Measurements from ENCODE around the gene TRAPPC5. TPM values are rescaled to one million over a fixed set of nuclear protein-coding genes. Genes with fewer than 3 reads are reported as not detected.

TRAPPC5 gene
- total and polyA plus RNA-seq, 2 experiments from 2014 or later, result 78.3 to 252 TPM

DNA sequence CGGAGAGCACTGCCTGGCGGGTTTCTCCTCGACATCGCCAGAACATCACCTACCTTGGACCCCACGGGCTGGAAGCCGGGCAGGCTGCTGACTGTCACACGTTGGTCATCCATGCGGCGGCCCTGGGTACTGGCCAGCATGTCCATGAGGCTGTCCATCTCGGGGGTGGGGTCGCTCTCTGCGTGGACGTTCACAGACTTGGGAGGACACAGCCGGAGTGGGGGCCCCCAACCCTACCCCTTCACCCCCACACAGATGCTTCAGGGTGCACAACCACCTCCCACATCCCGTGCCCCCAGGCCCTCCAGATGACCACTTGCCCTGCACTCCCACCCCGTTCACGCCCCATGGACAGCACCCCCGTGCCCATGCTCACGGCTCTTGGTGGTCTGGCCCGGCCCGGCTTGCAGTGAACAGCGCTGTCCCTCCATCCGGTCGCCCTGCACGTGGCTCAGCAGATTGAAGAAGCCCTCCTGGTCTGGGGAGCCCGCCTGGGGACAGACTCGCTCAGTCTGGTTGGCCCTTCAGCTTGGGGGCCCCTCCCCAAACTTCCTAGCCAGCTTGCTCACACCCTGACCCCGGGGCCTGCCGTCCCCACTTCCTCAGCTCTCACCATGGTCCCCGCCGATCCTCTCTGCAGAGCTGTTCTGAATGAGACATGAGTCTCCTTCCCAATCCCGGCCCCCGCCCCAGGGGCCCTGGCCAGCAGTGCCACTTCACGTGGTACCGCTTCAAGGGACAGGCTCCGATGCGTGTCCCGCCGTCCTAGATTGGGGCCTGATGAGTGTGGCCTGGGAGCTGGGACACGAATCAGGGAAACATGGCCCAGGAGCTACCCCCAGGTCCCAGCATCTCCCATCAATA lies 48.1 kb upstream of the TRAPPC5 start:
- TF ChIP-seq, protein P1, sequence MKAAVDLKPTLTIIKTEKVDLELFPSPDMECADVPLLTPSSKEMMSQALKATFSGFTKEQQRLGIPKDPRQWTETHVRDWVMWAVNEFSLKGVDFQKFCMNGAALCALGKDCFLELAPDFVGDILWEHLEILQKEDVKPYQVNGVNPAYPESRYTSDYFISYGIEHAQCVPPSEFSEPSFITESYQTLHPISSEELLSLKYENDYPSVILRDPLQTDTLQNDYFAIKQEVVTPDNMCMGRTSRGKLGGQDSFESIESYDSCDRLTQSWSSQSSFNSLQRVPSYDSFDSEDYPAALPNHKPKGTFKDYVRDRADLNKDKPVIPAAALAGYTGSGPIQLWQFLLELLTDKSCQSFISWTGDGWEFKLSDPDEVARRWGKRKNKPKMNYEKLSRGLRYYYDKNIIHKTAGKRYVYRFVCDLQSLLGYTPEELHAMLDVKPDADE (IDR thresholded peaks at IDR 0.05), result no peak
- TF ChIP-seq, protein P2, sequence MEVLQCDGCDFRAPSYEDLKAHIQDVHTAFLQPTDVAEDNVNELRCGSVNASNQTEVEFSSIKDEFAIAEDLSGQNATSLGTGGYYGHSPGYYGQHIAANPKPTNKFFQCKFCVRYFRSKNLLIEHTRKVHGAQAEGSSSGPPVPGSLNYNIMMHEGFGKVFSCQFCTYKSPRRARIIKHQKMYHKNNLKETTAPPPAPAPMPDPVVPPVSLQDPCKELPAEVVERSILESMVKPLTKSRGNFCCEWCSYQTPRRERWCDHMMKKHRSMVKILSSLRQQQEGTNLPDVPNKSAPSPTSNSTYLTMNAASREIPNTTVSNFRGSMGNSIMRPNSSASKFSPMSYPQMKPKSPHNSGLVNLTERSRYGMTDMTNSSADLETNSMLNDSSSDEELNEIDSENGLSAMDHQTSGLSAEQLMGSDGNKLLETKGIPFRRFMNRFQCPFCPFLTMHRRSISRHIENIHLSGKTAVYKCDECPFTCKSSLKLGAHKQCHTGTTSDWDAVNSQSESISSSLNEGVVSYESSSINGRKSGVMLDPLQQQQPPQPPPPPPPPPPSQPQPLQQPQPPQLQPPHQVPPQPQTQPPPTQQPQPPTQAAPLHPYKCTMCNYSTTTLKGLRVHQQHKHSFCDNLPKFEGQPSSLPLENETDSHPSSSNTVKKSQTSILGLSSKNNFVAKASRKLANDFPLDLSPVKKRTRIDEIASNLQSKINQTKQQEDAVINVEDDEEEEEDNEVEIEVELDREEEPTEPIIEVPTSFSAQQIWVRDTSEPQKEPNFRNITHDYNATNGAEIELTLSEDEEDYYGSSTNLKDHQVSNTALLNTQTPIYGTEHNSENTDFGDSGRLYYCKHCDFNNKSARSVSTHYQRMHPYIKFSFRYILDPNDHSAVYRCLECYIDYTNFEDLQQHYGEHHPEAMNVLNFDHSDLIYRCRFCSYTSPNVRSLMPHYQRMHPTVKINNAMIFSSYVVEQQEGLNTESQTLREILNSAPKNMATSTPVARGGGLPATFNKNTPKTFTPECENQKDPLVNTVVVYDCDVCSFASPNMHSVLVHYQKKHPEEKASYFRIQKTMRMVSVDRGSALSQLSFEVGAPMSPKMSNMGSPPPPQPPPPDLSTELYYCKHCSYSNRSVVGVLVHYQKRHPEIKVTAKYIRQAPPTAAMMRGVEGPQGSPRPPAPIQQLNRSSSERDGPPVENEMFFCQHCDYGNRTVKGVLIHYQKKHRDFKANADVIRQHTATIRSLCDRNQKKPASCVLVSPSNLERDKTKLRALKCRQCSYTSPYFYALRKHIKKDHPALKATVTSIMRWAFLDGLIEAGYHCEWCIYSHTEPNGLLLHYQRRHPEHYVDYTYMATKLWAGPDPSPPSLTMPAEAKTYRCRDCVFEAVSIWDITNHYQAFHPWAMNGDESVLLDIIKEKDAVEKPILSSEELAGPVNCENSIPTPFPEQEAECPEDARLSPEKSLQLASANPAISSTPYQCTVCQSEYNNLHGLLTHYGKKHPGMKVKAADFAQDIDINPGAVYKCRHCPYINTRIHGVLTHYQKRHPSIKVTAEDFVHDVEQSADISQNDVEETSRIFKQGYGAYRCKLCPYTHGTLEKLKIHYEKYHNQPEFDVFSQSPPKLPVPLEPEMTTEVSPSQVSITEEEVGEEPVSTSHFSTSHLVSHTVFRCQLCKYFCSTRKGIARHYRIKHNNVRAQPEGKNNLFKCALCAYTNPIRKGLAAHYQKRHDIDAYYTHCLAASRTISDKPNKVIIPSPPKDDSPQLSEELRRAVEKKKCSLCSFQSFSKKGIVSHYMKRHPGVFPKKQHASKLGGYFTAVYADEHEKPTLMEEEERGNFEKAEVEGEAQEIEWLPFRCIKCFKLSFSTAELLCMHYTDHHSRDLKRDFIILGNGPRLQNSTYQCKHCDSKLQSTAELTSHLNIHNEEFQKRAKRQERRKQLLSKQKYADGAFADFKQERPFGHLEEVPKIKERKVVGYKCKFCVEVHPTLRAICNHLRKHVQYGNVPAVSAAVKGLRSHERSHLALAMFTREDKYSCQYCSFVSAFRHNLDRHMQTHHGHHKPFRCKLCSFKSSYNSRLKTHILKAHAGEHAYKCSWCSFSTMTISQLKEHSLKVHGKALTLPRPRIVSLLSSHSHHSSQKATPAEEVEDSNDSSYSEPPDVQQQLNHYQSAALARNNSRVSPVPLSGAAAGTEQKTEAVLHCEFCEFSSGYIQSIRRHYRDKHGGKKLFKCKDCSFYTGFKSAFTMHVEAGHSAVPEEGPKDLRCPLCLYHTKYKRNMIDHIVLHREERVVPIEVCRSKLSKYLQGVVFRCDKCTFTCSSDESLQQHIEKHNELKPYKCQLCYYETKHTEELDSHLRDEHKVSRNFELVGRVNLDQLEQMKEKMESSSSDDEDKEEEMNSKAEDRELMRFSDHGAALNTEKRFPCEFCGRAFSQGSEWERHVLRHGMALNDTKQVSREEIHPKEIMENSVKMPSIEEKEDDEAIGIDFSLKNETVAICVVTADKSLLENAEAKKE (CRISPR knock-in tag; IDR thresholded peaks at IDR 0.05), result no peak
- TF ChIP-seq, protein P3, sequence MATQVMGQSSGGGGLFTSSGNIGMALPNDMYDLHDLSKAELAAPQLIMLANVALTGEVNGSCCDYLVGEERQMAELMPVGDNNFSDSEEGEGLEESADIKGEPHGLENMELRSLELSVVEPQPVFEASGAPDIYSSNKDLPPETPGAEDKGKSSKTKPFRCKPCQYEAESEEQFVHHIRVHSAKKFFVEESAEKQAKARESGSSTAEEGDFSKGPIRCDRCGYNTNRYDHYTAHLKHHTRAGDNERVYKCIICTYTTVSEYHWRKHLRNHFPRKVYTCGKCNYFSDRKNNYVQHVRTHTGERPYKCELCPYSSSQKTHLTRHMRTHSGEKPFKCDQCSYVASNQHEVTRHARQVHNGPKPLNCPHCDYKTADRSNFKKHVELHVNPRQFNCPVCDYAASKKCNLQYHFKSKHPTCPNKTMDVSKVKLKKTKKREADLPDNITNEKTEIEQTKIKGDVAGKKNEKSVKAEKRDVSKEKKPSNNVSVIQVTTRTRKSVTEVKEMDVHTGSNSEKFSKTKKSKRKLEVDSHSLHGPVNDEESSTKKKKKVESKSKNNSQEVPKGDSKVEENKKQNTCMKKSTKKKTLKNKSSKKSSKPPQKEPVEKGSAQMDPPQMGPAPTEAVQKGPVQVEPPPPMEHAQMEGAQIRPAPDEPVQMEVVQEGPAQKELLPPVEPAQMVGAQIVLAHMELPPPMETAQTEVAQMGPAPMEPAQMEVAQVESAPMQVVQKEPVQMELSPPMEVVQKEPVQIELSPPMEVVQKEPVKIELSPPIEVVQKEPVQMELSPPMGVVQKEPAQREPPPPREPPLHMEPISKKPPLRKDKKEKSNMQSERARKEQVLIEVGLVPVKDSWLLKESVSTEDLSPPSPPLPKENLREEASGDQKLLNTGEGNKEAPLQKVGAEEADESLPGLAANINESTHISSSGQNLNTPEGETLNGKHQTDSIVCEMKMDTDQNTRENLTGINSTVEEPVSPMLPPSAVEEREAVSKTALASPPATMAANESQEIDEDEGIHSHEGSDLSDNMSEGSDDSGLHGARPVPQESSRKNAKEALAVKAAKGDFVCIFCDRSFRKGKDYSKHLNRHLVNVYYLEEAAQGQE (IDR thresholded peaks at IDR 0.05; ENCODE audit: unreplicated experiment), result no peak

More for the DNA sequence above, 48.1 kb upstream of the TRAPPC5 start:
- H3K4me3 Mint-ChIP-seq, result no peak overlapping the region
- H3K27me3 Mint-ChIP-seq (ENCODE audit: insufficient read depth, low read depth, poor library complexity), result peaks cover 27% of the 10 kb centered on the region
- H3K4me1 Mint-ChIP-seq, result peaks cover 16% of the 10 kb centered on the region
- no peak overlapping the region for H2AFZ ChIP-seq
- H3K4me3 ChIP-seq, result no peak overlapping the region
- no peak for ATAC-seq
- H3K36me3 Mint-ChIP-seq (ENCODE audit: low read depth), result no peaks in the 10 kb centered on the region; the same call in 2 of the 3 replicates
- peaks cover 8% of the 10 kb centered on the region for H4K20me1 ChIP-seq (replicated peaks; ENCODE audit: insufficient read depth)
- no peaks in the 10 kb centered on the region for H3K9me2 ChIP-seq (ENCODE audit: insufficient read depth)
- H3K27me3 ChIP-seq (ENCODE audit: insufficient read depth), result peaks cover 24% of the 10 kb centered on the region
- peaks cover 14% of the 10 kb centered on the region; the same call in 1 of the 2 replicates for H3K4me1 ChIP-seq (ENCODE audit: insufficient read depth)
- no peak overlapping the region for H3K27ac Mint-ChIP-seq
- H3K79me2 ChIP-seq (replicated peaks; ENCODE audit: insufficient read depth), result peaks cover 31% of the 10 kb centered on the region
- no peak for DNase-seq (ENCODE audit: low spot score)
- H3K9me3 Mint-ChIP-seq, result no peaks in the 10 kb centered on the region; the same call in 1 of the 3 replicates
- H3F3A ChIP-seq (replicated peaks; ENCODE audit: low read depth), result no peaks in the 10 kb centered on the region
- H3K36me3 ChIP-seq (ENCODE audit: insufficient read depth), result no peaks in the 10 kb centered on the region
- no peak overlapping the region for H3K27ac ChIP-seq (ENCODE audit: low read depth)
- H3K4me2 ChIP-seq, result no peak overlapping the region
